ENCODE results near the gene PTPRJ. TPM values are rescaled to one million over a fixed set of nuclear protein-coding genes. Genes with fewer than 3 reads are reported as not detected.

PTPRJ gene
- total and polyA plus RNA-seq, 2 of the 4 experiments (the other 2 are of a cell fraction): 5.6 to 14.9 TPM

GRCh38 chr11:48075637-48076036, 95.3 kb downstream of the PTPRJ start:
- CTCF ChIA-PET: no interaction called here
- Histone ChIP-seq H3K4ac (ENCODE audit: low read depth, low read length) (peak overlapping the region; percentile 22; the same call in 1 of the 2 replicates), H3K9me3 (ENCODE audit: control insufficient read depth, insufficient read depth, low read length) (no peaks in the 10 kb centered on the region), H2BK20ac (ENCODE audit: low read depth, low read length) (no peak overlapping the region), H3K56ac (ENCODE audit: extremely low read depth, insufficient read depth, low read length) (no peak overlapping the region), H2BK15ac (ENCODE audit: low read depth, low read length) (no peak overlapping the region), H3K27me3 (ENCODE audit: control insufficient read depth, insufficient read depth, low read length) (no peaks in the 10 kb centered on the region), H2BK120ac (ENCODE audit: low read depth, low read length) (no peak overlapping the region), H4K20me1 (ENCODE audit: insufficient read depth, low read length) (peaks cover 19% of the 10 kb centered on the region), H4K91ac (ENCODE audit: insufficient read depth, low read depth, low read length) (no peak overlapping the region), H2AFZ (replicated peaks; ENCODE audit: low read length, poor library complexity) (no peak overlapping the region), H3K14ac (replicated peaks; ENCODE audit: low read depth, low read length) (0 out of 2 replicates have a peak overlapping the region, but pooled peaks have one; percentile 15), H3K4me1 (ENCODE audit: control insufficient read depth, insufficient read depth, low read length) (peaks cover 5% of the 10 kb centered on the region), H3K23ac (ENCODE audit: low read depth, low read length) (no peak overlapping the region), H3K79me1 (ENCODE audit: low read depth in 1 of 2, low read length in 2 of 2) (peaks cover 43 to 62% of the 10 kb centered on the region in 2 experiments), H3K27ac (ENCODE audit: insufficient read depth, low read length) (no peak overlapping the region), H4K8ac (ENCODE audit: low read depth in 2 of 2, low read length in 2 of 2) (no peak overlapping the region), H3K36me3 (ENCODE audit: control insufficient read depth, insufficient read depth, low read length) (no peaks in the 10 kb centered on the region), H2BK5ac (ENCODE audit: low read depth, low read length, poor library complexity, severe bottlenecking) (no peak overlapping the region), H3K4me2 (ENCODE audit: low read depth, low read length) (no peak overlapping the region), H3K9ac (ENCODE audit: low read depth, low read length) (no peak overlapping the region), H2AK9ac (replicated peaks; ENCODE audit: low read depth, low read length, poor library complexity) (no peak overlapping the region), H3K18ac (ENCODE audit: low read depth, low read length) (no peak overlapping the region), H3K4me3 (ENCODE audit: insufficient read depth, low read depth, low read length) (no peak overlapping the region), H2AK5ac (ENCODE audit: low read depth, low read length) (peak overlapping the region; percentile 51; the same call in 1 of the 2 replicates), H4K5ac (ENCODE audit: low read depth, low read length) (no peak overlapping the region), H3K9me1 (ENCODE audit: insufficient read depth, low read length) (peaks cover 19% of the 10 kb centered on the region; the same call in 1 of the 2 replicates)
- dilution Hi-C loops (cut with HindIII; ENCODE audit: low sequenced_read_pairs, unreplicated experiment) (no loop called here), intact Hi-C loops (cut with micrococcal nuclease) (no loop called here), in situ Hi-C loops (cut with MboI; ENCODE audit: low sequenced_read_pairs) (no loop called here)
- BruUV-seq (replicated peaks): no TSS peak
- POLR2A ChIA-PET (ENCODE audit: unreplicated experiment): no interaction called here
- no peak for DNase-seq
- WGBS, 2 experiments (ENCODE audit: extremely low coverage in 2 of 2, insufficient read length in 1 of 2): 97% methylated on average over 6 of the region's 7 CpGs; no CpG with 5 or more reads in 1 of the 2 experiments
- TF ChIP-seq RCOR1 (IDR thresholded peaks at IDR 0.05; ENCODE audit: insufficient replicate concordance, low read length) (no peak), ELK1 (IDR thresholded peaks at IDR 0.05; ENCODE audit: borderline replicate concordance, low read depth, low read length) (no peak), RFX5 (IDR thresholded peaks at IDR 0.05; ENCODE audit: low read depth, low read length) (no peak), FOS (IDR thresholded peaks at IDR 0.05; ENCODE audit: low read depth, low read length) (no peak), MAFK (IDR thresholded peaks at IDR 0.05; ENCODE audit: low read depth, low read length) (no peak), MXI1 (IDR thresholded peaks at IDR 0.05; ENCODE audit: borderline replicate concordance, low read depth, low read length) (no peak), NFE2L2 (IDR thresholded peaks at IDR 0.05; ENCODE audit: low read depth, low read length) (no peak)
- ATAC-seq (ENCODE audit: low read depth): no peak
